ENCODE data around the gene LRRC8E.
"Not testable (repeated sequence)": the region's sequence is repeated elsewhere in the genome, so short reads cannot be mapped to it uniquely, and the experiment has no call there.

Gene LRRC8E

GRCh38 chr19:7916103-7916954 is 28.0 kb downstream of the LRRC8E start:
- no peak for TF ChIP-seq SPI1 (IDR thresholded peaks at IDR 0.05; ENCODE audit: low read depth, low read length)
- no peak for TF ChIP-seq POLR2A (IDR thresholded peaks at IDR 0.05; ENCODE audit: low read depth, low read length)
- TF ChIP-seq POU2F2 (IDR thresholded peaks at IDR 0.05; ENCODE audit: low read depth, low read length) = no peak
- no peak for TF ChIP-seq PAX5 (IDR thresholded peaks at IDR 0.05; ENCODE audit: insufficient read depth, low read length, severe bottlenecking)
- TF ChIP-seq POLR2AphosphoS5 (IDR thresholded peaks at IDR 0.05; ENCODE audit: low read depth, low read length) = no peak
- no peak for TF ChIP-seq TAF1 (IDR thresholded peaks at IDR 0.05; ENCODE audit: low read depth, low read length)
- DNase-seq (ENCODE audit: insufficient read length, low spot score) (no peak), FAIRE-seq (peak; percentile 72)

- TF ChIP-seq POLR2A (IDR thresholded peaks at IDR 0.05; ENCODE audit: low read depth, low read length) = no peak
- FAIRE-seq (no peak), DNase-seq (ENCODE audit: insufficient read length, low spot score) (no peak)
Measured at GRCh38 chr19:7916955-7917266, 28.6 kb downstream of the LRRC8E start.

GRCh38 chr19:7917267-7918061 is 29.2 kb downstream of the LRRC8E start:
- DNase-seq (ENCODE audit: insufficient read length, low spot score) (peak; percentile 78), FAIRE-seq (peak; percentile 58)
- TF ChIP-seq POU2F2 (IDR thresholded peaks at IDR 0.05; ENCODE audit: low read depth, low read length) = no peak
- no peak for TF ChIP-seq SPI1 (IDR thresholded peaks at IDR 0.05; ENCODE audit: low read depth, low read length)

GRCh38 chr19:7918062-7918614 is 29.8 kb downstream of the LRRC8E start:
- not testable (repeated sequence) for FAIRE-seq; DNase-seq (ENCODE audit: insufficient read length, low spot score)

- TF ChIP-seq TAF1 (IDR thresholded peaks at IDR 0.05; ENCODE audit: low read depth, low read length) (no peak), PAX5 (IDR thresholded peaks at IDR 0.05; ENCODE audit: insufficient read depth, low read length, severe bottlenecking) (no peak), POU2F2 (IDR thresholded peaks at IDR 0.05; ENCODE audit: low read depth, low read length) (no peak), POLR2AphosphoS5 (IDR thresholded peaks at IDR 0.05; ENCODE audit: low read depth, low read length) (no peak), POLR2A (IDR thresholded peaks at IDR 0.05; ENCODE audit: low read depth, low read length) (no peak), SPI1 (IDR thresholded peaks at IDR 0.05; ENCODE audit: low read depth, low read length) (no peak)
- no peak for DNase-seq (ENCODE audit: insufficient read length, low spot score)
- no peak for FAIRE-seq
Measured at GRCh38 chr19:7918615-7919421, 30.5 kb downstream of the LRRC8E start.

GRCh38 chr19:7919610-7920518 is 31.6 kb downstream of the LRRC8E start, which contains the start of gene SNAPC2:
TSS of gene SNAPC2 (plus strand) at chr19:7920338. CDS start at chr19:7920367, 29 bp downstream.
- TF ChIP-seq POLR2A (IDR thresholded peaks at IDR 0.05; ENCODE audit: low read depth, low read length) (no peak), PAX5 (IDR thresholded peaks at IDR 0.05; ENCODE audit: insufficient read depth, low read length, severe bottlenecking) (no peak), SPI1 (IDR thresholded peaks at IDR 0.05; ENCODE audit: low read depth, low read length) (no peak), POU2F2 (IDR thresholded peaks at IDR 0.05; ENCODE audit: low read depth, low read length) (no peak), POLR2AphosphoS5 (IDR thresholded peaks at IDR 0.05; ENCODE audit: low read depth, low read length) (no peak), TAF1 (IDR thresholded peaks at IDR 0.05; ENCODE audit: low read depth, low read length) (no peak)
- DNase-seq (ENCODE audit: insufficient read length, low spot score) (peak; percentile 93), FAIRE-seq (no peak)

GRCh38 chr19:7920519-7921301 is 32.4 kb downstream of the LRRC8E start:
- TF ChIP-seq TAF1 (IDR thresholded peaks at IDR 0.05; ENCODE audit: low read depth, low read length) = no peak
- TF ChIP-seq SPI1 (IDR thresholded peaks at IDR 0.05; ENCODE audit: low read depth, low read length) = no peak
- no peak for TF ChIP-seq POLR2AphosphoS5 (IDR thresholded peaks at IDR 0.05; ENCODE audit: low read depth, low read length)
- no peak for TF ChIP-seq POU2F2 (IDR thresholded peaks at IDR 0.05; ENCODE audit: low read depth, low read length)
- TF ChIP-seq POLR2A (IDR thresholded peaks at IDR 0.05; ENCODE audit: low read depth, low read length) = no peak
- TF ChIP-seq PAX5 (IDR thresholded peaks at IDR 0.05; ENCODE audit: insufficient read depth, low read length, severe bottlenecking) = no peak
- DNase-seq (ENCODE audit: insufficient read length, low spot score) (peak; percentile 89), FAIRE-seq (peak; percentile 95)

- no peak for TF ChIP-seq POLR2AphosphoS5 (IDR thresholded peaks at IDR 0.05; ENCODE audit: low read depth, low read length)
- TF ChIP-seq SPI1 (IDR thresholded peaks at IDR 0.05; ENCODE audit: low read depth, low read length) = no peak
- TF ChIP-seq POLR2A (IDR thresholded peaks at IDR 0.05; ENCODE audit: low read depth, low read length) = no peak
- TF ChIP-seq TAF1 (IDR thresholded peaks at IDR 0.05; ENCODE audit: low read depth, low read length) = no peak
- no peak for TF ChIP-seq POU2F2 (IDR thresholded peaks at IDR 0.05; ENCODE audit: low read depth, low read length)
- no peak for TF ChIP-seq PAX5 (IDR thresholded peaks at IDR 0.05; ENCODE audit: insufficient read depth, low read length, severe bottlenecking)
- FAIRE-seq = peak; percentile 16
- DNase-seq (ENCODE audit: insufficient read length, low spot score) = no peak
Measured at GRCh38 chr19:7921302-7921966, 33.1 kb downstream of the LRRC8E start.
